Cardiac septum (tissue), 1 donor: ENCODE measurements around the gene PARP15. TPM values are rescaled to one million over a fixed set of nuclear protein-coding genes. Genes with fewer than 3 reads are reported as not detected.
A peak's percentile ranks its signal among the peaks of the same experiment; 100 is the strongest.

Source experiments
- DNase-seq: peaks from one replicate; pipeline ENCODE4 v3.0.0-alpha.2; 2020; ENCODE audit warnings: low spot score
- intact Hi-C: fragments of 100-400 bp; cut with DNase I; formaldehyde crosslinking; loops from one replicate; pipeline ENCODE4 v1.14.0; 2022
- long read RNA-seq: library from polyadenylated mRNA; unstranded; transcript quantifications from one replicate; pipeline ENCODE4 v2.0.0, GENCODE V29; 2021
- total RNA-seq: library from RNA; stranded (reverse); fragmentation: NEBNext Ultra II Directional; extraction: Animal tissue kit (Norgen Biotek cat#: 25700); gene quantifications from one replicate; pipeline ENCODE4 v1.2.1, GENCODE V29; 2021
- donor health status: DM: no; HTN: no; CAD: no.

PARP15 gene
- 0.67 TPM for total RNA-seq
- long read RNA-seq, result 0 reads

- intact Hi-C loops, result no loop called here
- no peak for DNase-seq
Observed at GRCh38 chr3:122577409-122578031, at the start of gene PARP15. PARP15 (plus strand) TSS chr3:122577650; CDS start chr3:122577668, 18 bp downstream.

GRCh38 chr3:122530164-122530563, 47.3 kb upstream of the PARP15 start:
- intact Hi-C loops, result no loop called here
- DNase-seq, result no peak

DNA sequence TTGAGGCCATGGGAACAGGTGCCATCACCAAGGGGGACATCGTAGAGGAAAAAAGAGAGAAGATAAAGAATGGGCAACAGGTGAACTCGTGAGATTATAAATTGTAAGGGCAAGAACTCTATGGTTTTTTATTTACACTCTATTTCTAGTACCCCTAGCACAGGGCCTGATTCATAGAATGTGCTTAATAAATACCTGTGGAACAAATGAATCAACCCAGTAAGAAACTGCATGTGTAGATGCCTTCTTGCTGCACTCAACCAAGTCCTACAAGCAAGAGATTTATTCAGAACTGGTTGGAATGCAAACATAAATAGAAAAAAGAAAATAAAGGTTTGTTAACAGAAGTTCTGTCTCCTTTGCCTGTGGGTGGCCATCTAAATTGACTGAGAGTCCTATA, 44.0 kb upstream of the PARP15 start:
- intact Hi-C loops, result no loop called here

GRCh38 chr3:122533931-122534334, 43.5 kb upstream of the PARP15 start:
- no peak for DNase-seq
- intact Hi-C loops, result no loop called here

More for the DNA sequence above, 44.0 kb upstream of the PARP15 start:
- no peak for DNase-seq

DNA sequence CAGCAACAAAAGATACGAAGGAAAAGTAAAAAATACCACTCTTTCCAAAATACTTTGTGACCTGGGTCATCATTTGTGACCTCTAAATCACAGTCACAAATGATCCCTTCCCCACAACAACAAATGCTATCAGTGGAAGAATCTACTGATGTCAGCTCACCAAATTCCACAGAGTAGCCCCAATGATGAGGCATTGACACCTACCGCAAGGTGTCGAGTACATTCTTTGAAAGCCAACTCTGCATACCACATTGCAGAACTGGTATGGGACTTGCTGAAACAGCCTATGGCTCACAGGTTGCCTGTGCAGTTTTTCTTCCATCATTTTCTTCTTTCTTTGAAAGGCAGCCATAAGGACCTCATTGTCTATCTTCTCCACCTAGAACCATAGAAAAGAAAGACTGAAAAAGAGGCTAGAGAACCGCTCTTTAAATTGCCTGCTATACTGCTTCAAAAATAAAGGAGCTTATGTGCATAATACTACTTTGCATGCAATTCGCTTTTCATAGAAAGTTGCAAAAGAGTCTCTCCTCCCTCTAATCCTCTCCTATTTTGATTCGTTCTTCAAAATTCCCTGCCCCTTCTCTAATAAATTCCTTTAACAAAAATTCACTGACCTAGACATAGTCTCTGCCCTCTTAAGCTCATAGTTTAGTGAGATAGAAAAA, 41.4 kb upstream of the PARP15 start:
- intact Hi-C loops, result no loop called here
- DNase-seq, result no peak

GRCh38 chr3:122536632-122537001, 40.8 kb upstream of the PARP15 start:
- intact Hi-C loops, result no loop called here
- no peak for DNase-seq

DNA sequence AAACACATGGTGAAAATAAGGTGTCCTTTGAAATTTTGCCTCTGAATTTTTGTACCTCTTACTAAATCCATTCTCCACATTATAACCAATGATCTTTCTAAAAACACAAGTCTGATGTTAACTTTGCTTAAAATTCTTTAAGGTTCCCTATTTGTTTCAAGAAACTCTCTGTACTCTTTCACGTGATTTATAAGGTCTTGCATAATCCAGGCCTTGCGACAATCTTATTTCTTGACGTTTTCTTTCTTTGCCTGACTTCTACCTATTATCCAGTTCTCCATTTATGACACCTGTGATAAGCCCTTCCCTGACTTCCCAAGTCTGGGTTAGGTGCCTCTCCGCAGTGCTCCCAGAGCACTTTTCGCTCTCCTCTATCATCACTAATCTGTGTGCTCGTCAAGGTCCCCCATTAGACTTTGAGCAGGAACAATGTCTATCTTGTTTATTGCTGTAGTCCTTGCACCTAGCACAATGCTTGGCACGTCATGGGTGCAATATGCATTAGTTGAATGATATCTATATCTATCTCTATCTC, 38.4 kb upstream of the PARP15 start:
- intact Hi-C loops, result no loop called here
- no peak for DNase-seq

- intact Hi-C loops, result no loop called here
- no peak for DNase-seq
Observed at GRCh38 chr3:122546151-122546550, 31.3 kb upstream of the PARP15 start.

DNA sequence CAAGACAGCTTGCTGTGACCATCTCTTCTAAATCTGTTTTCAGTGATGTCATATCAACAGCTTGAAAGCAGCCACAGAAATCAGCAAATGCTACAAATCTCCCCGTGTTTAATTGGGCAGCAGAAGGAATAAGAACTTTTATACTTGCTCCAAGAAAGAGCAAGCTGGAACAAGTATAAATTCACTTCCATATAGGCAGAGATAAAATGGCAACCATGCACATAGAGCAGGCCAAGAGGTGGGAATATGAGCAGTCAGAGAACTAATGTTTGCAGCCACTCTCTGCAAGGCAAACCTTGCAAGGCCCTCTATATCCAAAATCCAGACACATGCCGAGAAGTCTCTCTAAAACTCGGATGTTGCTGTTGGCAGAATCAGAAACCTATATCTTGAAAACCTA, 29.4 kb upstream of the PARP15 start:
- DNase-seq, result no peak
- intact Hi-C loops, result no loop called here

- intact Hi-C loops, result no loop called here
- no peak for DNase-seq
Observed at GRCh38 chr3:122548619-122549018, 28.8 kb upstream of the PARP15 start.

DNA sequence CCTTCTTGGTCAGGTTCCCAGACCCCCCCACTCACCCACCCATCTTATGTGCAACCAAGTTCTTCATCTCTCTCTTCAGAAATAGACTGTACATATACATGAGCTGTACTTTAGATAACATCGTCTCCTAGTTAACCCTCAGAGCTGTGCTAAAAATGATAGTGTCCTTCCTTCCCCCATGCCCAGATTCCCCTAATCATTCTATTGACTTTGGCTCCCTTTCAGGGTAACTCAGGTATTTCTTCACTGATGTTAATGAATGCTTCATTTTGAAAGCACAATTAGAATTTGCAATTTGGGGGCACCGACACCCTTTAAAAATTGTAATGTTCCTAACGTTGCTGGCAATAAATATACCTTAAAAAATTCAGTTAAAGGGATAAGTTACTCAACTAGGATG, 24.3 kb upstream of the PARP15 start:
- intact Hi-C loops, result no loop called here
- no peak for DNase-seq

- intact Hi-C loops, result no loop called here
- DNase-seq, result no peak
Observed at GRCh38 chr3:122555275-122556071, 22.0 kb upstream of the PARP15 start.

- no peak for DNase-seq
- intact Hi-C loops, result no loop called here
Observed at GRCh38 chr3:122557356-122557755, 20.1 kb upstream of the PARP15 start.

- no peak for DNase-seq
- intact Hi-C loops, result no loop called here
Observed at GRCh38 chr3:122558605-122559004, 18.8 kb upstream of the PARP15 start.

GRCh38 chr3:122559906-122560305, 17.5 kb upstream of the PARP15 start:
- DNase-seq, result no peak
- intact Hi-C loops, result loop anchor here (1.0 to 10.0 kb wide), 2 partner anchors 119 to 235 kb away; partner anchors contain the start of genes HSPBAP1 and SLC49A4

DNA sequence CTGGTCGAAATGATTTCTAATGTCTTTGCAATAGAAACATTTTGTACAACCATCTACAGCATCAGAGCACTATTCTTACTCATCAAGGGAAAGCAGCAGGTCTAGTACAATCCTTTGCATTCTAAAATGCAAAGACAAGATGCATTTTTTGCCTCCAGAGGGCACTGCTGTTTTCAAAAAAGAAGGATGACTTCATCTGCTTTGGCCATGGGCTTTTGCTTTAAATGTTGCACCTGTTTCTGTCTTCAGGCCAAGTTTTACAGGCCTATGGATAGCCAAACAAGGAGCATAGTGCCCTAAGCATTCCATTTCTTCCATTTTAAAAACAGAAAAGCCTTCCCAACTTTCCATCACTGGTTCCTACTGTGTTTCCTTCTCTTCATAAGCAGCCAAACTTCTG, 16.8 kb upstream of the PARP15 start:
- DNase-seq, result no peak
- intact Hi-C loops, result loop anchor here (1.0 to 10.0 kb wide), 2 partner anchors 119 to 234 kb away; partner anchors contain the start of genes HSPBAP1 and SLC49A4

GRCh38 chr3:122562923-122563716, 14.3 kb upstream of the PARP15 start:
- DNase-seq, result no peak
- intact Hi-C loops, result loop anchor here (10.0 kb wide), 1 partner anchor 232 kb away; the partner anchor contains the start of genes HSPBAP1 and SLC49A4

GRCh38 chr3:122563717-122564025, 13.8 kb upstream of the PARP15 start:
- no peak for DNase-seq
- intact Hi-C loops, result loop anchor here (1.0 to 10.0 kb wide), 4 partner anchors 49 to 231 kb away; partner anchors contain the start of genes HSPBAP1, KPNA1, SLC49A4 and WDR5B

DNA sequence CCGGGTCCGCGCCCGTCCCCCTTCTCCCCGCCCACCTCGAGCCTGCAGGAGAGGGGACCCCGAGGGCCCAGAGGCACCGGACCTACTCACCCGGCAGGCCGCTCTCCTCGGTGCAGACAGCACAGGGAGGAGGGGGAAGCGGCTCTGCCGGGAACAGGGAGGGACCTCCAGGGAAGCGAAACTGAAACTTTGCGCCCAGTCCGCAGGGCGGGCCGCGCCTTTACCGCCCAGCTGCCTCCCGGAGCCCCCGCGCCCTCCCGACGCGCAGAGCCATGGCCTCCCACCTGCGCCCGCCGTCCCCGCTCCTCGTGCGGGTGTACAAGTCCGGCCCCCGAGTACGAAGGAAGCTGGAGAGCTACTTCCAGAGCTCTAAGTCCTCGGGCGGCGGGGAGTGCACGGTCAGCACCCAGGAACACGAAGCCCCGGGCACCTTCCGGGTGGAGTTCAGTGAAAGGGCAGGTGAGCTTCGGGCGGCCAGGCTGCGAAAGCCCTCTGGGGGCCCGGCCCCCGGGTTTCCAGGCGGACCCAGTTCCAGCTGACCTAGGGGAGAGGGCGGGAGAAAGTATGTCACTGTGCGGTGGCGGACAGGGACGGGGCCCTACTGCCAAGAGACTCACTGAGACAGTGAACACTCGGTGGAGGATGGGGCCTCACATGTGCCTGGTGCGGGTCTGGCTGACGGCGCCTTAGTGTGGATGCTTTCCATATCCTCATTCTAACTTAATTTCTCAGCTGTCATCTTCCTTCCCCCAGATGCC, 13.1 kb upstream of the PARP15 start, which contains the start of the genes DTX3L and PARP9:
DTX3L (plus strand) TSS at position 184 of the 758 bp plus-strand sequence; CDS start at position 273, 89 bp downstream.
PARP9 (minus strand) TSS at position 146 of the 758 bp plus-strand sequence. CDS start 4,680 bp downstream, outside the sequence.
- peak; percentile 96 for DNase-seq
- intact Hi-C loops, result loop anchor here (1.0 to 10.0 kb wide), 4 partner anchors 50 to 230 kb away; partner anchors contain the start of genes HSPBAP1, KPNA1, SLC49A4 and WDR5B
